ENCODE data around the gene CHST7. TPM values are rescaled to one million over a fixed set of nuclear protein-coding genes. Genes with fewer than 3 reads are reported as not detected.

CHST7 gene
- total and polyA plus RNA-seq, 12 donors: 1.4 to 24.1 (median 5.3) TPM

- 20 to 72% (median 32%) methylated on average over 1 to 4 of the region's 4 CpGs for WGBS, 4 donors
- peak in 1 of 7 donors; percentile 20 for DNase-seq
- intact Hi-C loops (cut with DNase I): no loop called here
- no peak for TF ChIP-seq POLR2A (IDR thresholded peaks at IDR 0.05)
- TF ChIP-seq CTCF (IDR thresholded peaks at IDR 0.05): no peak
- no peaks in the 10 kb centered on the region for H3K9me3 ChIP-seq (replicated peaks in 1 of 3)
- no peak overlapping the region for H3K4me3 ChIP-seq
- no peaks in the 10 kb centered on the region for H3K36me3 ChIP-seq (replicated peaks in 1 of 2)
- peaks cover 0 to 23% of the 10 kb centered on the region in 2 donors for H3K4me1 ChIP-seq (replicated peaks in 1 of 2)
- H3K27me3 ChIP-seq: no peaks in the 10 kb centered on the region
- H3K27ac ChIP-seq: peak overlapping the region in 2 of 5 donors; percentile 10 to 27
These were observed 53.5 kb downstream of the CHST7 start for GRCh38 chrX:46627062-46627461.

GRCh38 chrX:46627711-46628419, 54.3 kb downstream of the CHST7 start:
- 44 to 54% (median 48%) methylated on average over 9 to 10 of the region's 10 CpGs for WGBS, 4 donors
- no peak for TF ChIP-seq CTCF (IDR thresholded peaks at IDR 0.05)
- no peak for TF ChIP-seq POLR2A (IDR thresholded peaks at IDR 0.05)
- no peaks in the 10 kb centered on the region for H3K9me3 ChIP-seq (replicated peaks in 1 of 3)
- H3K4me3 ChIP-seq: no peak overlapping the region
- no peaks in the 10 kb centered on the region for H3K36me3 ChIP-seq (replicated peaks in 1 of 2)
- DNase-seq: no peak
- no peaks in the 10 kb centered on the region for H3K27me3 ChIP-seq
- H3K4me1 ChIP-seq (replicated peaks in 1 of 2): peaks cover 0 to 27% of the 10 kb centered on the region in 2 donors
- H3K27ac ChIP-seq: peak overlapping the region in 2 of 5 donors; percentile 2 to 81
- intact Hi-C loops (cut with DNase I): no loop called here

- intact Hi-C loops (cut with DNase I): no loop called here
- no peaks in the 10 kb centered on the region for H3K27me3 ChIP-seq
- no peak for TF ChIP-seq CTCF (IDR thresholded peaks at IDR 0.05)
- TF ChIP-seq POLR2A (IDR thresholded peaks at IDR 0.05): peak in 1 of 2 donors; percentile 5
- peak in 3 of 7 donors; percentile 20 to 43 (median 26) for DNase-seq
- H3K27ac ChIP-seq: peak overlapping the region in 2 of 5 donors; percentile 6 to 81
- no peaks in the 10 kb centered on the region for H3K9me3 ChIP-seq (replicated peaks in 1 of 3)
- WGBS, 4 donors: 0 to 77% (median 47%) methylated on average over 1 to 6 of the region's 6 CpGs
- H3K36me3 ChIP-seq (replicated peaks in 1 of 2): no peaks in the 10 kb centered on the region
- H3K4me1 ChIP-seq (replicated peaks in 1 of 2): peaks cover 0 to 29% of the 10 kb centered on the region in 2 donors
- H3K4me3 ChIP-seq: no peak overlapping the region
These were observed 55.2 kb downstream of the CHST7 start for GRCh38 chrX:46628460-46629371.

- no peak for DNase-seq
- Histone ChIP-seq H3K27me3 (no peaks in the 10 kb centered on the region), H3K36me3 (replicated peaks in 1 of 2) (no peaks in the 10 kb centered on the region), H3K4me3 (no peak overlapping the region), H3K27ac (no peak overlapping the region), H3K9me3 (replicated peaks in 1 of 3) (no peaks in the 10 kb centered on the region), H3K4me1 (replicated peaks in 1 of 2) (peaks cover 0 to 29% of the 10 kb centered on the region in 2 donors)
- WGBS, 4 donors: 54 to 89% (median 67%) methylated on average over 1 of the region's 1 CpG
- intact Hi-C loops (cut with DNase I): loop anchor here in 1 of 2 donors (10.0 kb wide), 1 partner anchor 55 kb away; the partner anchor contains the start of gene CHST7
- TF ChIP-seq POLR2A (IDR thresholded peaks at IDR 0.05) (no peak), CTCF (IDR thresholded peaks at IDR 0.05) (no peak)
These were observed 56.6 kb downstream of the CHST7 start for GRCh38 chrX:46630141-46630540.

Measured in adrenal gland (tissue), 12 donors.